PFSK-1 (cell line): Measurements from ENCODE around the gene GFER.

Experiments
- POLR2AphosphoS5 ChIP-seq: IDR thresholded peaks from 2 replicates; pipeline ENCODE4 v1.6.1; 2012; ENCODE audit warnings: low read depth, mild to moderate bottlenecking, control low read depth, low read length, moderate library complexity
- TAF1 ChIP-seq: IDR thresholded peaks from 2 replicates; pipeline ENCODE4 v1.6.1; 2012; ENCODE audit warnings: low read length, control low read depth, borderline replicate concordance; ENCODE audit not compliant: insufficient read depth

GRCh38 chr16:2036200-2036966 lies 52.4 kb downstream of the GFER start:
- no peak for TF ChIP-seq TAF1
- no peak for TF ChIP-seq POLR2AphosphoS5
